ENCODE results near the gene NETO2.
"Not testable (repeated sequence)": the region's sequence is repeated elsewhere in the genome, so short reads cannot be mapped to it uniquely, and the experiment has no call there.

NETO2 gene

GRCh38 chr16:47134550-47134949 lies 9.2 kb downstream of the NETO2 start:
- DNase-seq, result no peak

GRCh38 chr16:47132308-47132707 lies 11.4 kb downstream of the NETO2 start:
- no peak for DNase-seq

GRCh38 chr16:47129755-47130435 lies 13.8 kb downstream of the NETO2 start:
- no peak for DNase-seq

- DNase-seq, result no peak
Observed at GRCh38 chr16:47127541-47127940, 16.2 kb downstream of the NETO2 start.

GRCh38 chr16:47125757-47126156 lies 18.0 kb downstream of the NETO2 start:
- DNase-seq, result no peak

GRCh38 chr16:47113130-47113529 lies 30.6 kb downstream of the NETO2 start:
- DNase-seq, result no peak

GRCh38 chr16:47110939-47111338 lies 32.8 kb downstream of the NETO2 start:
- no peak for DNase-seq

GRCh38 chr16:47109361-47109760 lies 34.4 kb downstream of the NETO2 start:
- DNase-seq, result no peak

GRCh38 chr16:47102921-47103320 lies 40.8 kb downstream of the NETO2 start:
- DNase-seq, result not testable (repeated sequence)

- DNase-seq, result not testable (repeated sequence)
Observed at GRCh38 chr16:47097154-47097553, 46.6 kb downstream of the NETO2 start.

GRCh38 chr16:47096297-47096696 lies 47.4 kb downstream of the NETO2 start:
- DNase-seq, result no peak

- no peak for DNase-seq
Observed at GRCh38 chr16:47084198-47084597, 59.5 kb downstream of the NETO2 start.

GRCh38 chr16:47082099-47082865 lies 61.5 kb downstream of the NETO2 start:
- no peak for DNase-seq

GRCh38 chr16:47081115-47081514 lies 62.6 kb downstream of the NETO2 start:
- DNase-seq, result no peak

GRCh38 chr16:47079860-47080259 lies 63.9 kb downstream of the NETO2 start:
- DNase-seq, result no peak

GRCh38 chr16:47073223-47074155 lies 70.3 kb downstream of the NETO2 start:
- DNase-seq, result no peak

- no peak for DNase-seq
Observed at GRCh38 chr16:47072158-47072557, 71.6 kb downstream of the NETO2 start.

GRCh38 chr16:47069841-47070584 lies 73.7 kb downstream of the NETO2 start:
- DNase-seq, result no peak

- DNase-seq, result no peak
Observed at GRCh38 chr16:47069313-47069712, 74.4 kb downstream of the NETO2 start.

- DNase-seq, result no peak
Observed at GRCh38 chr16:47067203-47067602, 76.5 kb downstream of the NETO2 start.

GRCh38 chr16:47065766-47066688 lies 77.7 kb downstream of the NETO2 start:
- no peak for DNase-seq

- DNase-seq, result no peak
Observed at GRCh38 chr16:47064775-47065174, 79.0 kb downstream of the NETO2 start.
